BJ (cell line): ENCODE data around the gene SQSTM1. TPM values are rescaled to one million over a fixed set of nuclear protein-coding genes. Genes with fewer than 3 reads are reported as not detected.

Experiments
- CTCF ChIA-PET: fragments of 350-600 bp; formaldehyde crosslinking; extraction: SDS; loops from one replicate; lab custom pipeline; 2021; ENCODE audit warnings: antibody characterized with exemption, inconsistent platforms; lab: Yijun Ruan, JAX
- POLR2A ChIA-PET: fragments of 300-600 bp; sonication (Branson Sonifier 250); formaldehyde crosslinking; extraction: SDS; loops from one replicate; lab custom pipeline; 2021; ENCODE audit warnings: antibody characterized with exemption; lab: Charles Lee
- DNase-seq: peaks from one replicate; pipeline ENCODE4 v3.0.0-alpha.2; 2011; ENCODE audit warnings: low read depth
- H3K27me3 ChIP-seq: 2 replicates; pipeline ENCODE4 v1.6.0; 2011; ENCODE audit warnings: low read length; ENCODE audit not compliant: control insufficient read depth, insufficient read depth
- H3K36me3 ChIP-seq: 2 replicates; pipeline ENCODE4 v1.5.1; 2011; ENCODE audit warnings: low read length; ENCODE audit not compliant: control insufficient read depth, insufficient read depth
- H3K4me3 ChIP-seq: 2 replicates; pipeline ENCODE4 v1.5.1; 2011; ENCODE audit warnings: low read depth, mild to moderate bottlenecking, control low read depth, low read length
- polyA plus RNA-seq: library from polyadenylated mRNA; depleted of rRNA; stranded (reverse); fragments of >200 nt; gene quantifications from 2 replicates; pipeline ENCODE4 v1.2.3, GENCODE V29; 2011
- TF ChIP-seq, protein P1 (sequence below): IDR thresholded peaks from 2 replicates; pipeline ENCODE4 v1.5.1; 2011; ENCODE audit warnings: low read depth, mild to moderate bottlenecking, control low read depth, inconsistent platforms, low read length, moderate library complexity; ENCODE audit not compliant: insufficient read depth

The SQSTM1 gene
- polyA plus RNA-seq, 1 experiment = 307 TPM

GRCh38 chr5:179815491-179816249 is 5.0 kb upstream of the SQSTM1 start:
- H3K36me3 ChIP-seq = peaks cover 5% of the 10 kb centered on the region; the same call in 1 of the 2 replicates
- TF ChIP-seq, protein P1, sequence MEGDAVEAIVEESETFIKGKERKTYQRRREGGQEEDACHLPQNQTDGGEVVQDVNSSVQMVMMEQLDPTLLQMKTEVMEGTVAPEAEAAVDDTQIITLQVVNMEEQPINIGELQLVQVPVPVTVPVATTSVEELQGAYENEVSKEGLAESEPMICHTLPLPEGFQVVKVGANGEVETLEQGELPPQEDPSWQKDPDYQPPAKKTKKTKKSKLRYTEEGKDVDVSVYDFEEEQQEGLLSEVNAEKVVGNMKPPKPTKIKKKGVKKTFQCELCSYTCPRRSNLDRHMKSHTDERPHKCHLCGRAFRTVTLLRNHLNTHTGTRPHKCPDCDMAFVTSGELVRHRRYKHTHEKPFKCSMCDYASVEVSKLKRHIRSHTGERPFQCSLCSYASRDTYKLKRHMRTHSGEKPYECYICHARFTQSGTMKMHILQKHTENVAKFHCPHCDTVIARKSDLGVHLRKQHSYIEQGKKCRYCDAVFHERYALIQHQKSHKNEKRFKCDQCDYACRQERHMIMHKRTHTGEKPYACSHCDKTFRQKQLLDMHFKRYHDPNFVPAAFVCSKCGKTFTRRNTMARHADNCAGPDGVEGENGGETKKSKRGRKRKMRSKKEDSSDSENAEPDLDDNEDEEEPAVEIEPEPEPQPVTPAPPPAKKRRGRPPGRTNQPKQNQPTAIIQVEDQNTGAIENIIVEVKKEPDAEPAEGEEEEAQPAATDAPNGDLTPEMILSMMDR = no peak
- no peaks in the 10 kb centered on the region for H3K27me3 ChIP-seq
- POLR2A ChIA-PET = no interaction called here
- no peak overlapping the region for H3K4me3 ChIP-seq
- DNase-seq = no peak
- CTCF ChIA-PET = no interaction called here

- CTCF ChIA-PET = no interaction called here
- no peak for DNase-seq
- TF ChIP-seq, protein P1 = no peak
- Histone ChIP-seq H3K4me3 (peak overlapping the region; percentile 38), H3K27me3 (no peaks in the 10 kb centered on the region), H3K36me3 (peaks cover 4% of the 10 kb centered on the region; the same call in 1 of the 2 replicates)
- POLR2A ChIA-PET = no interaction called here
Observed at GRCh38 chr5:179816401-179816795, 4.3 kb upstream of the SQSTM1 start.

- TF ChIP-seq, protein P1 = no peak
- H3K4me3 ChIP-seq = peak overlapping the region; percentile 38
- no peak for DNase-seq
- H3K36me3 ChIP-seq = peaks cover 4% of the 10 kb centered on the region; the same call in 1 of the 2 replicates
- ChIA-PET CTCF (no interaction called here), POLR2A (no interaction called here)
- H3K27me3 ChIP-seq = no peaks in the 10 kb centered on the region
Observed at GRCh38 chr5:179816796-179817469, 3.8 kb upstream of the SQSTM1 start.

DNA sequence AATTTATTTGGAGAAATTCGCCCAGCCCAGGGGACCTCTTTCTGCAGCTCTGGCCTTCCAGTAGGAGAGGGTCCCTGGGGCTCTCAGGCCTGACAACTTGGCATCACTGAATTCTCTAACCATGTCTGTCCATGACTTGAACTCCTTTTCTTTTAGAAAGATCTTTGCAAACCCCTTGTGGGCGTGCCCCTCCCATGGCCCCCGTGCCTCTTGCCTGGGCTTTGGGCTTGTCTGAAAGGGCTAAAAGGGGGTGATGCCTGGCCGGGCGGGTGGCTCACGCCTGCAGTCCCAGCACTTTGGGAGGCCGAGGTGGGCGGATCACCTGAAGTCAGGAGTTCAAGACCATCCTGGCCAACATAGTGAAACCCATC is 3.2 kb upstream of the SQSTM1 start:
- Histone ChIP-seq H3K4me3 (no peak overlapping the region; the same call in 1 of the 2 replicates), H3K36me3 (peaks cover 4% of the 10 kb centered on the region), H3K27me3 (no peaks in the 10 kb centered on the region)
- ChIA-PET CTCF (no interaction called here), POLR2A (no interaction called here)
- TF ChIP-seq, protein P1 = no peak
- DNase-seq = no peak

- peak overlapping the region; percentile 19 for H3K4me3 ChIP-seq
- no peaks in the 10 kb centered on the region for H3K27me3 ChIP-seq
- ChIA-PET CTCF (no interaction called here), POLR2A (no interaction called here)
- peaks cover 10% of the 10 kb centered on the region for H3K36me3 ChIP-seq
- TF ChIP-seq, protein P1 = no peak
- DNase-seq = no peak
Observed at GRCh38 chr5:179817890-179818745, 2.6 kb upstream of the SQSTM1 start.
